ENCODE results near the gene ZNF697. TPM values are rescaled to one million over a fixed set of nuclear protein-coding genes. Genes with fewer than 3 reads are reported as not detected.
"Not testable (repeated sequence)": the region's sequence is repeated elsewhere in the genome, so short reads cannot be mapped to it uniquely, and the experiment has no call there.

ZNF697 gene
- total RNA-seq: 9.4 TPM
- long read RNA-seq, partial matches to known transcripts: 0 of 3 reads
- long read RNA-seq, other reads (novel, unspliced or antisense): 3 of 3 reads

DNA sequence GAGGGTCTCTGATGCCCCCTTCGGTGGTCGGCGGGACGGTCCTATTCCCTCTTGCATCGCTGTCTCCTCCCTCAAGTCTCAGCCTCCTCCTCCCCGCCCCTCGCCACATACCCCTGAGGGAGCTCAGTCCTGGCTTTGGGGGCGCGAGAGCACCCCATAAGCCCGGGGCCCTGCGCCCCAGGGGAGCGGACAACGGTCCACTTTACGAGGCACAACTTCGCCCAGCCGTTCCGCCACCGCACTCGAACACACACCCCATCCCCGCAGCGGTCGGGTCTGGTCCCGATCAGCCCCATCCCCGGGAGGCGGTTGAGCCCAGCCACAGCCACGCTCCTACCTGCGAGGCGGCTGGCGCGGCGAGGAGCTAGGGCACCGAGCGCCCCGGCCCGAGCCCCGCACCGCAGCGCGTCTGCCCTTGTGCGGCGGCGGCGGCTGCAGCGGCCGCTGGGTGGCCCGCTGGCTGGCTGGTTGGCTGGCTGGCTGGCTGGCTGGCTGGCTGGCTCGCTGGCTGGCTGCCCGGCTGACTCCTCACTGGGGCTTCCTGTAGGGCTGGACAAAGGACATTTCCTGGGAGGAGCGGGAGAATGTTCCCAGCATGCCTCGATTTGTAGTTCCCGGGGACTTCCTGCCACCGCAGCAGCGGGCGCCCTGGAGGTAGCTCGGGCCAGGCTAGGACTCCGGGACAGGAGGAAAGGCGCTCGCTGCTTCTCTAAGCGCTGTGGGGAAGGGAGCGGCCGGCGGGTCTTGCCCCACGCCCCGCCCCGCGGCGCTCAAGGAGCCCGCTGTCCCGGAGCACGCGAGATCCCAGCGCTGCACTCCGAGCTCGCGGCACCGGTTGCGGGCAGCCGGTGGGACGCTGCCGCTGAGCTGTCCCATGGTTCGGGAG lies at the start of gene ZNF697:
Gene ZNF697, minus strand, starts transcription at position 533 of the 886 bp plus-strand sequence. CDS start 22,166 bp downstream, outside the sequence.
- Histone ChIP-seq H3K27me3 (ENCODE audit: low read depth) (no peaks in the 10 kb centered on the region), H3K27ac (replicated peaks) (peak within 1 kb of the TSS; percentile 89), H3K4me3 (peak within 1 kb of the TSS; percentile 78), H3K4me1 (peaks cover 52% of the 10 kb centered on the region), H3K36me3 (no peaks in the 10 kb centered on the region), H3K9me3 (replicated peaks) (no peaks in the 10 kb centered on the region)
- peak; percentile 98 for DNase-seq
- intact Hi-C loops (cut with micrococcal nuclease): loop anchor here (2.0 kb wide), 1 partner anchor 65 kb away; no protein-coding TSS in a partner anchor
- TF ChIP-seq, protein P1, sequence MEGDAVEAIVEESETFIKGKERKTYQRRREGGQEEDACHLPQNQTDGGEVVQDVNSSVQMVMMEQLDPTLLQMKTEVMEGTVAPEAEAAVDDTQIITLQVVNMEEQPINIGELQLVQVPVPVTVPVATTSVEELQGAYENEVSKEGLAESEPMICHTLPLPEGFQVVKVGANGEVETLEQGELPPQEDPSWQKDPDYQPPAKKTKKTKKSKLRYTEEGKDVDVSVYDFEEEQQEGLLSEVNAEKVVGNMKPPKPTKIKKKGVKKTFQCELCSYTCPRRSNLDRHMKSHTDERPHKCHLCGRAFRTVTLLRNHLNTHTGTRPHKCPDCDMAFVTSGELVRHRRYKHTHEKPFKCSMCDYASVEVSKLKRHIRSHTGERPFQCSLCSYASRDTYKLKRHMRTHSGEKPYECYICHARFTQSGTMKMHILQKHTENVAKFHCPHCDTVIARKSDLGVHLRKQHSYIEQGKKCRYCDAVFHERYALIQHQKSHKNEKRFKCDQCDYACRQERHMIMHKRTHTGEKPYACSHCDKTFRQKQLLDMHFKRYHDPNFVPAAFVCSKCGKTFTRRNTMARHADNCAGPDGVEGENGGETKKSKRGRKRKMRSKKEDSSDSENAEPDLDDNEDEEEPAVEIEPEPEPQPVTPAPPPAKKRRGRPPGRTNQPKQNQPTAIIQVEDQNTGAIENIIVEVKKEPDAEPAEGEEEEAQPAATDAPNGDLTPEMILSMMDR (IDR thresholded peaks at IDR 0.05; ENCODE audit: borderline replicate concordance): peak; percentile 48

DNA sequence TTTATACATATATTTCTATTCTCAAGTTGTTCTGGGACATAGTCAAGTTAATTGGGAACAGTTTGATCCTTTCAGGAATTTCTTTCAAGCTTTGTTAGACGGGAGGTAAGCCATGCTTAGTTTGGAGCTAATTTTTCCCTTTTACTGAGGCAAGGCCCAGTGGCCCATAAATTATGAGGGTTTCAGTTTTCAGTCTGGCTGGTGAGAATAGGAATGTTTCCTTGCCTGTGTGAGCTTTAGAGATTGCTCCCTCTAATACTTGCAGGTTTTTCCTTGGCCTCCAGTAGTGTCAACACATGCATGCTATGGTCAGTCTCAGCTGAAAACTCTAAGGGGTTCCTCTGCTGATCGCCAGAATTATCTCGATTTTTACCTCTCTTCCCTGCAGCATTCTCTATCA lies 49.5 kb upstream of the ZNF697 start:
- H3K4me3 ChIP-seq: no peak overlapping the region
- TF ChIP-seq, protein P1 (IDR thresholded peaks at IDR 0.05; ENCODE audit: borderline replicate concordance): no peak
- peaks cover 7% of the 10 kb centered on the region for H3K27me3 ChIP-seq (ENCODE audit: low read depth)
- no peaks in the 10 kb centered on the region for H3K36me3 ChIP-seq
- intact Hi-C loops (cut with micrococcal nuclease): no loop called here
- DNase-seq: no peak
- H3K4me1 ChIP-seq: no peaks in the 10 kb centered on the region
- peaks cover 21% of the 10 kb centered on the region for H3K9me3 ChIP-seq (replicated peaks)
- H3K27ac ChIP-seq (replicated peaks): no peak overlapping the region

DNA sequence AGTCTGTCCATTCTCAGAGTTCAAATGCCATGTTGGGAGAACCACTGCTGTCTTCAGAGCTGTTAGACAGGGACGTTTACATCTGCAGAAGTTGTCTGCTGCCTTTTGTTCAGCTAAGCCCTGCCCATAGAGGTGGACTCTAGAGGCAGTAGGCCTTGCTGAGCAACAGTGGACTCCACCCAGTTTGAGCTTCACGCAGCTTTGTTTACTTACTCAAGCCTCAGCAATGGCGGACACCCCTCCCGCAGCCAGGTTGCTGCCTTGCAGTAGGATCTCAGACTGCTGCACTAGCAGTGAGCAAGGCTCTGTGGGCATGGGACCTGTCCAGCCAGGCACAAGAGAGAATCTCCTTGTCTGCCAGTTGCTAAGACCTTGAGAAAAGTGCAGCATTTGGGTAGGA lies 48.8 kb upstream of the ZNF697 start:
- intact Hi-C loops (cut with micrococcal nuclease); H3K27me3 ChIP-seq (ENCODE audit: low read depth); H3K4me3 ChIP-seq; H3K4me1 ChIP-seq; H3K27ac ChIP-seq (replicated peaks); DNase-seq; H3K36me3 ChIP-seq: not testable (repeated sequence)
- H3K9me3 ChIP-seq (replicated peaks): peaks cover 15% of the 10 kb centered on the region

DNA sequence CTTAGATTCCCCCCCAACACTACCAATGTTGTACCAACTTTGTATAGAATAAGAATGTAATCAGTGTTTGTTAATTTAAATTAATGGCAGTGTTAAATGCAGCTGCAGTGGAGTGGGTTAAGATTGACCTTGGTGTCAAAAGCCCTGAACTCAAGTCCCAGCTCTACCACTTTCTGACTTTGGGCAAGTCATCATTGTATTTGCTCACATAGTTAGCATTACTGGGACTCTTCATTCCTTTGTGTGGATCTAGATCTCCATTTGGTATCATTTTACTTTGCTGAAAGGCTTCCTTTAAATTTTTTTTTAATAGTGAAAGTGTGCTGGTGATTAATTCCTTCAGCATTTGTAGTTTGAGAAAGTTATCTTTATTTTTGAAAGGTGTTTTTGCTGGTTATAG lies 41.4 kb upstream of the ZNF697 start:
- no peaks in the 10 kb centered on the region for H3K27me3 ChIP-seq (ENCODE audit: low read depth)
- H3K36me3 ChIP-seq: no peaks in the 10 kb centered on the region
- H3K4me1 ChIP-seq: no peaks in the 10 kb centered on the region
- TF ChIP-seq, protein P1 (IDR thresholded peaks at IDR 0.05; ENCODE audit: borderline replicate concordance): no peak
- H3K4me3 ChIP-seq: no peak overlapping the region
- DNase-seq: no peak
- H3K9me3 ChIP-seq (replicated peaks): no peaks in the 10 kb centered on the region
- intact Hi-C loops (cut with micrococcal nuclease): no loop called here
- no peak overlapping the region for H3K27ac ChIP-seq (replicated peaks)

DNA sequence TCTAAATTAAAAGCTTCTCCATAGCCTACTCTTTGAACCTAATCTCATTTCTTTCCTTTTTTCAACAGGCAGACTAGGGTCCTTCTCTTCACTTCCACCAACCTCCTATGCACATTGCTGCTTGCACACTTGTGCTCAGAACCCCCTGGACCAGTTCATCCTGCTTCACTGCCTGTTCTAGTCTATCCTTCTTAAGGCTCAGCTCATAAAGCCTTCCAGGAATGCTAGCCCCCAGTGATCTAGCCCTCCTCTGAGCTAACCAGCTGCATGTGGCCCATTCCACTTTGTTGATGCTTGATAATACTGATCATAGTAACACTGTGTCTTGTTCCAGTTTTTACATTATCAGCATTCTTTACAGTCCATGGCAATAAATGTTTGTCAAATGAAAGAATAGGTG lies 40.7 kb upstream of the ZNF697 start:
- H3K4me3 ChIP-seq: no peak overlapping the region
- DNase-seq: no peak
- TF ChIP-seq, protein P1 (IDR thresholded peaks at IDR 0.05; ENCODE audit: borderline replicate concordance): no peak
- no peaks in the 10 kb centered on the region for H3K4me1 ChIP-seq
- no peak overlapping the region for H3K27ac ChIP-seq (replicated peaks)
- no peaks in the 10 kb centered on the region for H3K9me3 ChIP-seq (replicated peaks)
- no peaks in the 10 kb centered on the region for H3K36me3 ChIP-seq
- intact Hi-C loops (cut with micrococcal nuclease): no loop called here
- no peaks in the 10 kb centered on the region for H3K27me3 ChIP-seq (ENCODE audit: low read depth)

All from left ventricle myocardium inferior (tissue), 1 donor.